ENCODE data around the gene SLC39A1. TPM values are rescaled to one million over a fixed set of nuclear protein-coding genes. Genes with fewer than 3 reads are reported as not detected.
A peak's percentile ranks its signal among the peaks of the same experiment; 100 is the strongest.

SLC39A1 gene
- polyA plus RNA-seq, 2 of the 4 experiments (the other 2 are of a cell fraction): 80.6 to 108 TPM

DNA sequence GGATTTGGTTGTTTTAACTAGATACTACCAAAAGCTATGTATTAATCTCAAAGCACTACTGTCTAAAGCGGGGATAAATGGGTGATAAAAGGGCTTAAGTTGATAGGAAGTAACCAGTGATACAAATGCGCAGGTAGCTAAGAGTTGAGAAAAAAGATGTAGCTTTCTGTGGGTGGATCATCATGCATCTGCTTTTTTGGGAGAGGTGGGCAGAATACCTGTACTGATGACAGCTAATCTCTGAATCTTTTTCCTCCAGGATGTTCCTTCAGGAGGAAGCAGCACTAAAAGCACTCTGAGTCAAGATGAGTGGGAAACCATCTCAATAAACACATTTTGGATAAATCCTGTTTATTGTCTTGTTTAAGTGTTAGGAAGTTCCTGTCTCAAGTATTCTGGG, 28.5 kb upstream of the SLC39A1 start:
- peak overlapping the region; percentile 73 for H3K4me3 ChIP-seq
- peak; percentile 77 for TF ChIP-seq HOXA7 (CRISPR knock-in tag; IDR thresholded peaks at IDR 0.05)
- no peak for TF ChIP-seq CEBPB (IDR thresholded peaks at IDR 0.05)
- TF ChIP-seq FOSB (CRISPR knock-in tag; IDR thresholded peaks at IDR 0.05): no peak
- TF ChIP-seq BHLHE40 (IDR thresholded peaks at IDR 0.05; ENCODE audit: low read depth, low read length): no peak
- TF ChIP-seq RNF2 (IDR thresholded peaks at IDR 0.05; ENCODE audit: borderline replicate concordance, low read depth): no peak
- TF ChIP-seq NPAS2 (CRISPR knock-in tag; IDR thresholded peaks at IDR 0.05; ENCODE audit: borderline replicate concordance): no peak
- TF ChIP-seq RAD21 (conservative IDR thresholded peaks at IDR 0.05 in 1 of 2, IDR thresholded peaks at IDR 0.05 in 1 of 2): no peak
- ChIA-PET POLR2A (interaction anchor here (1.1 to 2.0 kb wide), 4 partner anchors 14 to 358 kb away, joined by 4 to 52 read pairs (median 22); partner anchors contain the start of genes CHTOP, CREB3L4, DENND4B and JTB), CTCF (interaction anchor here (0.6 to 1.0 kb wide), 4 partner anchors 15 to 420 kb away, joined by 3 to 4 read pairs (median 3); partner anchors contain the start of gene JTB)
- FAIRE-seq (no peak), DNase-seq (ENCODE audit: low read depth in 1 of 2, low spot score in 1 of 2) (no peak), ATAC-seq (no peak)
- peak overlapping the region; percentile 93 to 94; a peak in 5 of 6 replicates for H3K27ac ChIP-seq
- H3K9me3 ChIP-seq: no peaks in the 10 kb centered on the region
- H3K4me2 ChIP-seq: peak overlapping the region; percentile 84
- H3K4me1 ChIP-seq: peaks cover 14% of the 10 kb centered on the region; the same call in 2 of the 3 replicates
- WGBS (ENCODE audit: missing lambda C conversion rate): 70% methylated on average over 2 of the region's 2 CpGs

DNA sequence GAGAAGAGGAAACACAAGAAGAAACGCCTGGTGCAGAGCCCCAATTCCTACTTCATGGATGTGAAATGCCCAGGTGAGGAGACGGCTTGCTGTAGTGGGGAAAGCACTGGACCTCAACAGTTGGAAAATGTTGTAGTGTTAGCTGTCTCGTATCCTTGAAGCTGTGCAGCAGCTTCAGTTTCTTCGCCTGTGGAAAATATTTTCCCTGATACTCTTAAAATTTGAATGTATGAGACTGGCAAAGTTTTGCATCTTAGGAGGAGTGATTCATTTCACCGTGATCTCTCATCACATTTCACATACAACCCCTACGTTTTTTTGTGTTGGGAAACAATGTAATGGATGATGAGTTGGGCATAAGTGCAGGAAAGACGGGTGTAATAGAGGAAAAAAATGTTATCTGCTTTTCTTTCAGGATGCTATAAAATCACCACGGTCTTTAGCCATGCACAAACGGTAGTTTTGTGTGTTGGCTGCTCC, 27.9 kb upstream of the SLC39A1 start:
- CTCF ChIA-PET: interaction anchor here (0.6 to 1.1 kb wide), 4 partner anchors 14 to 274 kb away, joined by 3 read pairs; partner anchors contain the start of gene JTB
- FAIRE-seq: no peak

GRCh38 chr1:153990468-153991150, 27.3 kb upstream of the SLC39A1 start, which contains the start of gene RPS27:
RPS27 (plus strand) TSS chr1:153990762; CDS start chr1:153990797, 35 bp downstream.
- H3K4me1 ChIP-seq: peaks cover 14% of the 10 kb centered on the region; the same call in 2 of the 3 replicates
- WGBS (ENCODE audit: missing lambda C conversion rate): under 1% methylated on average over 24 of the region's 36 CpGs
- H3K4me2 ChIP-seq: peak within 1 kb of the TSS; percentile 84
- ChIA-PET CTCF (interaction anchor here (0.6 to 1.3 kb wide), 7 partner anchors 14 to 638 kb away, joined by 3 to 4 read pairs (median 3); partner anchors contain the start of genes JTB and SLC39A1), POLR2A (interaction anchor here (0.5 to 2.0 kb wide), 67 partner anchors 9 to 633 kb away, joined by 3 to 52 read pairs (median 4); partner anchors contain the start of genes CHTOP, CREB3L4, CRTC2 and DENND4B)
- H3K4me3 ChIP-seq: peak within 1 kb of the TSS; percentile 73
- peak; percentile 56 to 58 for ATAC-seq
- H3K27ac ChIP-seq: peak within 1 kb of the TSS; percentile 93 to 94
- peak; percentile 97 to 99 for DNase-seq (ENCODE audit: low read depth in 1 of 2, low spot score in 1 of 2)
- peak; percentile 70 for FAIRE-seq
- no peaks in the 10 kb centered on the region for H3K9me3 ChIP-seq
- no peak for TF ChIP-seq SMC3 (IDR thresholded peaks at IDR 0.05)
- 0 out of 2 replicates have a peak, but pooled peaks have one; percentile 14 for TF ChIP-seq BHLHE40 (IDR thresholded peaks at IDR 0.05; ENCODE audit: low read depth, low read length)
- peak in 1 of 2 experiments; percentile 67; a peak in 2 of 4 replicates for TF ChIP-seq CEBPB (IDR thresholded peaks at IDR 0.05)
- TF ChIP-seq JUN (IDR thresholded peaks at IDR 0.05): peak; percentile 98 to 99
- TF ChIP-seq TP53 (CRISPR knock-in tag; IDR thresholded peaks at IDR 0.05): peak; percentile 80; the same call in 1 of the 2 replicates
- TF ChIP-seq CHD2 (IDR thresholded peaks at IDR 0.05; ENCODE audit: low read length, partially characterized antibody): no peak
- 0 out of 2 replicates have a peak, but pooled peaks have one; percentile 57 for TF ChIP-seq TFCP2L1 (CRISPR knock-in tag; IDR thresholded peaks at IDR 0.05)
- 0 out of 2 replicates have a peak, but pooled peaks have one; percentile 33 for TF ChIP-seq KDM5A (IDR thresholded peaks at IDR 0.05)
- TF ChIP-seq HEYL (CRISPR knock-in tag; IDR thresholded peaks at IDR 0.05): no peak
- TF ChIP-seq, protein P1, sequence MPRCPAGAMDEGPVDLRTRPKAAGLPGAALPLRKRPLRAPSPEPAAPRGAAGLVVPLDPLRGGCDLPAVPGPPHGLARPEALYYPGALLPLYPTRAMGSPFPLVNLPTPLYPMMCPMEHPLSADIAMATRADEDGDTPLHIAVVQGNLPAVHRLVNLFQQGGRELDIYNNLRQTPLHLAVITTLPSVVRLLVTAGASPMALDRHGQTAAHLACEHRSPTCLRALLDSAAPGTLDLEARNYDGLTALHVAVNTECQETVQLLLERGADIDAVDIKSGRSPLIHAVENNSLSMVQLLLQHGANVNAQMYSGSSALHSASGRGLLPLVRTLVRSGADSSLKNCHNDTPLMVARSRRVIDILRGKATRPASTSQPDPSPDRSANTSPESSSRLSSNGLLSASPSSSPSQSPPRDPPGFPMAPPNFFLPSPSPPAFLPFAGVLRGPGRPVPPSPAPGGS (IDR thresholded peaks at IDR 0.05): peak; percentile 99
- TF ChIP-seq MAFK (IDR thresholded peaks at IDR 0.05; ENCODE audit: partially characterized antibody): no peak
- TF ChIP-seq GATA3 (IDR thresholded peaks at IDR 0.05; ENCODE audit: borderline replicate concordance): peak; percentile 58
- TF ChIP-seq MYC (IDR thresholded peaks at IDR 0.05; ENCODE audit: borderline replicate concordance, low read length): peak; percentile 57
- peak; percentile 100 for TF ChIP-seq POLR2A (IDR thresholded peaks at IDR 0.05; ENCODE audit: low read length)

More for the DNA sequence above, 27.9 kb upstream of the SLC39A1 start:
- DNase-seq (ENCODE audit: low read depth in 1 of 2, low spot score in 1 of 2) (no peak), ATAC-seq (no peak)
- Histone ChIP-seq H3K4me2 (peak overlapping the region; percentile 84), H3K27ac (peak overlapping the region; percentile 93 to 94), H3K9me3 (no peaks in the 10 kb centered on the region), H3K4me3 (peak overlapping the region; percentile 73), H3K4me1 (peaks cover 14% of the 10 kb centered on the region; the same call in 2 of the 3 replicates)
- under 1% methylated on average over 9 of the region's 9 CpGs for WGBS (ENCODE audit: missing lambda C conversion rate)
- TF ChIP-seq HES2 (IDR thresholded peaks at IDR 0.05) (no peak), CBX8 (IDR thresholded peaks at IDR 0.05) (no peak), NFE2L2 (conservative IDR thresholded peaks at IDR 0.05; ENCODE audit: low read length) (no peak), GATA3 (IDR thresholded peaks at IDR 0.05; ENCODE audit: borderline replicate concordance) (no peak), RARB (CRISPR knock-in tag; IDR thresholded peaks at IDR 0.05) (no peak), NR3C1 (IDR thresholded peaks at IDR 0.05) (no peak), RAD21 (conservative IDR thresholded peaks at IDR 0.05 in 1 of 2, IDR thresholded peaks at IDR 0.05 in 1 of 2) (no peak), JUNB (IDR thresholded peaks at IDR 0.05) (no peak), HEYL (CRISPR knock-in tag; IDR thresholded peaks at IDR 0.05) (no peak), RNF2 (IDR thresholded peaks at IDR 0.05; ENCODE audit: borderline replicate concordance, low read depth) (no peak), MAZ (IDR thresholded peaks at IDR 0.05; ENCODE audit: borderline replicate concordance, low read depth, low read length) (no peak), JUN (IDR thresholded peaks at IDR 0.05) (no peak; a peak in 1 of 5 replicates), CHD2 (IDR thresholded peaks at IDR 0.05; ENCODE audit: low read length, partially characterized antibody) (no peak), EP300 (IDR thresholded peaks at IDR 0.05) (no peak), ATOH8 (CRISPR knock-in tag; IDR thresholded peaks at IDR 0.05; ENCODE audit: low read depth) (no peak), KDM5A (IDR thresholded peaks at IDR 0.05) (no peak), SMC3 (IDR thresholded peaks at IDR 0.05) (no peak), HOXB5 (CRISPR knock-in tag; IDR thresholded peaks at IDR 0.05) (no peak), FOXS1 (CRISPR knock-in tag; IDR thresholded peaks at IDR 0.05) (no peak)
- TF ChIP-seq, protein P1 (IDR thresholded peaks at IDR 0.05): no peak; the same call in 2 of the 3 replicates
- POLR2A ChIA-PET: interaction anchor here (0.6 to 2.0 kb wide), 16 partner anchors 14 to 458 kb away, joined by 3 to 52 read pairs (median 5); partner anchors contain the start of genes CHTOP, CREB3L4, CRTC2 and DENND4B

All from A549 (cell line).